GM12878 (cell line): Measurements from ENCODE around the gene CMTM5. TPM values are rescaled to one million over a fixed set of nuclear protein-coding genes. Genes with fewer than 3 reads are reported as not detected.

Experiments
- ATAC-seq: fragments of 200-7000 bp; cut with Tn5 transposase; 3 replicates; pipeline ENCODE4 v1.9.1; 2020; ENCODE audit warnings: mild to moderate bottlenecking, moderate library complexity
- BruUV-seq: library from RNA; stranded (reverse); fragments of 400-500 nt; replicated peaks from 2 replicates; lab custom pipeline; 2021; lab: Mats Ljungman, UMichigan
- CTCF ChIA-PET: fragments of 300-600 bp; sonication (Branson Sonifier 250); formaldehyde crosslinking; extraction: SDS; loops from one replicate; lab custom pipeline; 2021; ENCODE audit warnings: inconsistent platforms; lab: Yijun Ruan, JAX
- POLR2A ChIA-PET: fragments of 350-600 bp; formaldehyde crosslinking; extraction: SDS; loops from one replicate; lab custom pipeline; 2021; ENCODE audit warnings: inconsistent platforms; lab: Charles Lee
- RAD21 ChIA-PET: fragments of 300-600 bp; sonication (Branson Sonifier 250); formaldehyde crosslinking; loops from one replicate; lab custom pipeline; 2023; ENCODE audit warnings: antibody characterized with exemption; ENCODE audit not compliant: unreplicated experiment; lab: Charles Lee
- SMC1A ChIA-PET: fragments of 300-600 bp; sonication (Branson Sonifier 250); formaldehyde crosslinking; loops from one replicate; lab custom pipeline; 2023; ENCODE audit not compliant: unreplicated experiment, uncharacterized antibody; lab: Charles Lee
- DNase-seq: peaks from one replicate; pipeline ENCODE4 v3.0.0-alpha.2; 2011; ENCODE audit warnings: low read depth, low spot score
- FAIRE-seq: peaks from 3 replicates; lab custom pipeline; 2011; peaks lifted over from hg19 to GRCh38; lab: Jason Lieb, UNC
- H2AFZ ChIP-seq: 2 replicates; pipeline ENCODE4 v1.6.0; 2011; ENCODE audit warnings: low read depth, low read length, control low read depth; ENCODE audit not compliant: control insufficient read depth
- H3K27ac ChIP-seq: 2 replicates; pipeline ENCODE4 v1.5.1; 2011; ENCODE audit warnings: control low read depth; ENCODE audit not compliant: control insufficient read depth, insufficient read depth
- H3K27me3 ChIP-seq, 2 experiments: replicated peaks in 1 of 2; 2 replicates each; pipeline versions ENCODE4 v1.6.0 to v1.6.1; 2011; ENCODE audit warnings: low read length in 1 of 2; ENCODE audit not compliant: control insufficient read depth in 2 of 2, insufficient read depth in 2 of 2
- H3K36me3 ChIP-seq, 2 experiments: 2 replicates each; pipeline ENCODE4 v1.5.1; 2011; ENCODE audit warnings: low read length in 1 of 2; ENCODE audit not compliant: control insufficient read depth in 2 of 2, insufficient read depth in 2 of 2
- H3K4me1 ChIP-seq: 2 replicates; pipeline ENCODE4 v1.6.1; 2011; ENCODE audit warnings: mild to moderate bottlenecking, low read length, moderate library complexity, mixed read lengths; ENCODE audit not compliant: control insufficient read depth, insufficient read depth
- H3K4me2 ChIP-seq: 2 replicates; pipeline ENCODE4 v1.6.0; 2011; ENCODE audit warnings: control low read depth; ENCODE audit not compliant: control insufficient read depth, insufficient read depth
- H3K4me3 ChIP-seq: fragments of 200-600 bp; sonication (generic); 2 replicates; pipeline ENCODE4 v1.5.1; 2016
- H3K79me2 ChIP-seq: 2 replicates; pipeline ENCODE4 v1.6.0; 2011; ENCODE audit warnings: low read length; ENCODE audit not compliant: control insufficient read depth, insufficient read depth
- H3K9ac ChIP-seq: 2 replicates; pipeline ENCODE4 v1.8.0; 2011; ENCODE audit warnings: low read length, control low read depth, mixed read lengths; ENCODE audit not compliant: control insufficient read depth, insufficient read depth
- H3K9me3 ChIP-seq: replicated peaks from 3 replicates; pipeline ENCODE4 v1.5.1; 2011; ENCODE audit warnings: mild to moderate bottlenecking, low read length; ENCODE audit not compliant: control insufficient read depth, insufficient read depth
- H4K20me1 ChIP-seq: 2 replicates; pipeline ENCODE4 v1.6.0; 2011; ENCODE audit not compliant: control insufficient read depth, insufficient read depth
- CHD1 ChIP-seq: IDR thresholded peaks from 2 replicates; pipeline ENCODE4 v1.6.1; 2012; ENCODE audit warnings: low read depth, low read length, improper control_type of control experiment
- EP300 ChIP-seq, 2 experiments: fragments of 150-350 bp in 1 of 2; IDR thresholded peaks; 2 replicates each; pipeline ENCODE4 v1.6.1; 2011 to 2012; ENCODE audit warnings: low read depth in 2 of 2, low read length in 2 of 2, borderline replicate concordance in 1 of 2, improper control_type of control experiment in 1 of 2, inconsistent platforms in 1 of 2; ENCODE audit not compliant: control insufficient read depth in 1 of 2
- FOS ChIP-seq: IDR thresholded peaks from 3 replicates; pipeline ENCODE4 v1.6.1; 2011; ENCODE audit warnings: borderline replicate concordance; ENCODE audit not compliant: insufficient read length; ENCODE audit errors: extremely low read depth
- GABPA ChIP-seq: IDR thresholded peaks from 2 replicates; pipeline ENCODE4 v1.6.1; 2014; ENCODE audit warnings: antibody characterized with exemption, low read depth, mild to moderate bottlenecking, inconsistent platforms
- NR2C1 ChIP-seq: fragments of 450-650 bp; IDR thresholded peaks from 2 replicates; pipeline ENCODE4 v1.6.1; 2017; ENCODE audit warnings: antibody characterized with exemption, mild to moderate bottlenecking, moderate library complexity
- NR2F1 ChIP-seq: fragments of 450-650 bp; conservative IDR thresholded peaks from 2 replicates; pipeline ENCODE4 v1.6.1; 2017; ENCODE audit warnings: mild to moderate bottlenecking
- POLR2A ChIP-seq: IDR thresholded peaks from 2 replicates; pipeline ENCODE4 v1.6.1; 2011; ENCODE audit warnings: low read depth, mild to moderate bottlenecking, low read length
- POLR2AphosphoS2 ChIP-seq: IDR thresholded peaks from 2 replicates; pipeline ENCODE4 v1.6.1; 2011; ENCODE audit warnings: low read depth, mild to moderate bottlenecking, low read length, improper control_type of control experiment, moderate library complexity
- RFX5 ChIP-seq: IDR thresholded peaks from 2 replicates; pipeline ENCODE4 v1.6.1; 2011; ENCODE audit warnings: low read depth, low read length, improper control_type of control experiment
- WRNIP1 ChIP-seq: IDR thresholded peaks from 2 replicates; pipeline ENCODE4 v1.6.1; 2011; ENCODE audit warnings: low read depth, low read length, improper control_type of control experiment, borderline replicate concordance
- ZNF217 ChIP-seq: fragments of 450-650 bp; IDR thresholded peaks from 2 replicates; pipeline ENCODE4 v1.6.1; 2017; ENCODE audit warnings: antibody characterized with exemption, mild to moderate bottlenecking
- ZNF384 ChIP-seq: IDR thresholded peaks from 2 replicates; pipeline ENCODE4 v1.6.1; 2012; ENCODE audit warnings: low read depth, mild to moderate bottlenecking, low read length, improper control_type of control experiment, borderline replicate concordance
- WGBS: methylation state at CpG from one replicate; pipeline ENCODE4 v1.1.6; 2016; ENCODE audit warnings: low lambda C conversion rate; ENCODE audit not compliant: insufficient replicate concordance, insufficient coverage; ENCODE audit errors: missing lambda C conversion rate; 5-methylcytosine and 5-hydroxymethylcytosine counted together
- in situ Hi-C: fragments of 300-500 bp; cut with MboI; formaldehyde crosslinking; loops from 9 replicates; pipeline ENCODE4 v1.14.3; 2018; ENCODE audit warnings: mixed read lengths
- intact Hi-C: fragments of 100-400 bp; cut with micrococcal nuclease; formaldehyde crosslinking; loops from one replicate; pipeline ENCODE4 v1.14.2; 2022; ENCODE audit not compliant: unreplicated experiment
- polyA plus RNA-seq, 11 experiments: library from polyadenylated mRNA; depleted of rRNA in 4 of 11; unstranded in 6 of 11; stranded (reverse) in 5 of 11; fragments of >200 nt; fragmentation: Nextera tagmentation in 4 of 11; fragmentation: Illumina TruSeq in 1 of 11; extraction: Ambion mirVana in 4 of 11; extraction: Trizol in 1 of 11; gene quantifications; 1 replicate in 1 of 11; 2 replicates in 10 of 11; pipeline versions ENCODE4 v1.2.1 to v1.2.3, GENCODE V29; 2011 to 2016; ENCODE audit warnings: inconsistent platforms in 2 of 11, missing spikeins in 2 of 11, low read depth in 1 of 11
- total RNA-seq, 4 experiments: library from RNA; depleted of rRNA in 3 of 4; stranded (reverse); fragments of >200 nt in 3 of 4; fragmentation: Illumina TruSeq in 1 of 4; extraction: Trizol in 1 of 4; gene quantifications; 2 replicates each; pipeline versions ENCODE4 v1.2.1 to v1.2.3, GENCODE V29; 2013 to 2021
- TF ChIP-seq, protein P1 (sequence below), 3 experiments: IDR thresholded peaks in 2 of 3; conservative IDR thresholded peaks in 1 of 3; 2 replicates each; pipeline ENCODE4 v1.5.1; 2011; ENCODE audit warnings: low read depth in 3 of 3, low read length in 3 of 3, mild to moderate bottlenecking in 3 of 3, control low read depth in 2 of 3, moderate library complexity in 2 of 3, inconsistent platforms in 1 of 3, mixed read lengths in 1 of 3; ENCODE audit not compliant: control insufficient read depth in 2 of 3, insufficient read depth in 1 of 3; ENCODE audit errors: extremely low read depth in 1 of 3

The CMTM5 gene
- total and polyA plus RNA-seq, 10 of the 15 experiments (the other 5 are each of a cell fraction or from before 2014, with no cell fraction given) = not detected

DNA sequence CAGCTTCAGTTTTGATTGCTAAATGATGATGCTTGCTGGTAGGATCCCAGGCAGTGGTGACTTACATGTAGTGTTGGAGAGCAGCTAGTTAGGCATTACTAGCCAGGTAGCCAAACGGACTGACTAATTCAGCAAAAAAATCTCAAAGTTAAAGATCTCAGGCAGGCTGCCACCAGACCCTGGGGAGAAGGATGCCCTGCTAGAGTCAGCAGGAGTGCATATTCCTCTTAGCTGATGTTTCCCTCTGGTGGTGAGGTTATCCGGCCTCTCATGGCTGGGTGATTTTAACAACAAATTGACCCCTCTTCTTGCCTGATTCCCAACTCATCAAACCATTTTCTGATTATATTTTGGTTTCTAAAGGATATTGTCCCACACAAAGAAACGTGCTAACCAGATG, 14.6 kb upstream of the CMTM5 start:
- ATAC-seq = no peak
- no peak for TF ChIP-seq NR2F1
- TF ChIP-seq, protein P1, sequence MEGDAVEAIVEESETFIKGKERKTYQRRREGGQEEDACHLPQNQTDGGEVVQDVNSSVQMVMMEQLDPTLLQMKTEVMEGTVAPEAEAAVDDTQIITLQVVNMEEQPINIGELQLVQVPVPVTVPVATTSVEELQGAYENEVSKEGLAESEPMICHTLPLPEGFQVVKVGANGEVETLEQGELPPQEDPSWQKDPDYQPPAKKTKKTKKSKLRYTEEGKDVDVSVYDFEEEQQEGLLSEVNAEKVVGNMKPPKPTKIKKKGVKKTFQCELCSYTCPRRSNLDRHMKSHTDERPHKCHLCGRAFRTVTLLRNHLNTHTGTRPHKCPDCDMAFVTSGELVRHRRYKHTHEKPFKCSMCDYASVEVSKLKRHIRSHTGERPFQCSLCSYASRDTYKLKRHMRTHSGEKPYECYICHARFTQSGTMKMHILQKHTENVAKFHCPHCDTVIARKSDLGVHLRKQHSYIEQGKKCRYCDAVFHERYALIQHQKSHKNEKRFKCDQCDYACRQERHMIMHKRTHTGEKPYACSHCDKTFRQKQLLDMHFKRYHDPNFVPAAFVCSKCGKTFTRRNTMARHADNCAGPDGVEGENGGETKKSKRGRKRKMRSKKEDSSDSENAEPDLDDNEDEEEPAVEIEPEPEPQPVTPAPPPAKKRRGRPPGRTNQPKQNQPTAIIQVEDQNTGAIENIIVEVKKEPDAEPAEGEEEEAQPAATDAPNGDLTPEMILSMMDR (IDR thresholded peaks at IDR 0.05 in 2 of 3, conservative IDR thresholded peaks at IDR 0.05 in 1 of 3; ENCODE audit: control insufficient read depth in 2 of 3, extremely low read depth in 1 of 3, insufficient read depth in 1 of 3, low read depth in 3 of 3, low read length in 3 of 3) = peak in 1 of 3 experiments; percentile 9; a peak in 1 of 6 replicates
- H3K9me3 ChIP-seq = no peaks in the 10 kb centered on the region
- ChIA-PET RAD21 (no interaction called here), CTCF (interaction anchor here (1.1 kb wide), 2 partner anchors 9 to 71 kb away, joined by 3 to 4 read pairs; no protein-coding TSS in a partner anchor), SMC1A (no interaction called here), POLR2A (no interaction called here)
- no peaks in the 10 kb centered on the region for H3K4me1 ChIP-seq
- FAIRE-seq = no peak
- no peak overlapping the region for H2AFZ ChIP-seq
- no peak overlapping the region for H3K27ac ChIP-seq
- DNase-seq = no peak
- BruUV-seq = no TSS peak
- H3K79me2 ChIP-seq = no peaks in the 10 kb centered on the region
- H3K36me3 ChIP-seq = no peaks in the 10 kb centered on the region
- intact Hi-C loops = no loop called here
- in situ Hi-C loops = no loop called here
- H4K20me1 ChIP-seq = no peaks in the 10 kb centered on the region
- H3K9ac ChIP-seq = no peak overlapping the region
- no peak overlapping the region for H3K4me2 ChIP-seq
- WGBS = 5% methylated on average over 3 of the region's 3 CpGs
- no peak overlapping the region for H3K4me3 ChIP-seq
- H3K27me3 ChIP-seq = peaks cover 0 to 6% of the 10 kb centered on the region in 2 experiments; a peak in 3 of 4 replicates

DNA sequence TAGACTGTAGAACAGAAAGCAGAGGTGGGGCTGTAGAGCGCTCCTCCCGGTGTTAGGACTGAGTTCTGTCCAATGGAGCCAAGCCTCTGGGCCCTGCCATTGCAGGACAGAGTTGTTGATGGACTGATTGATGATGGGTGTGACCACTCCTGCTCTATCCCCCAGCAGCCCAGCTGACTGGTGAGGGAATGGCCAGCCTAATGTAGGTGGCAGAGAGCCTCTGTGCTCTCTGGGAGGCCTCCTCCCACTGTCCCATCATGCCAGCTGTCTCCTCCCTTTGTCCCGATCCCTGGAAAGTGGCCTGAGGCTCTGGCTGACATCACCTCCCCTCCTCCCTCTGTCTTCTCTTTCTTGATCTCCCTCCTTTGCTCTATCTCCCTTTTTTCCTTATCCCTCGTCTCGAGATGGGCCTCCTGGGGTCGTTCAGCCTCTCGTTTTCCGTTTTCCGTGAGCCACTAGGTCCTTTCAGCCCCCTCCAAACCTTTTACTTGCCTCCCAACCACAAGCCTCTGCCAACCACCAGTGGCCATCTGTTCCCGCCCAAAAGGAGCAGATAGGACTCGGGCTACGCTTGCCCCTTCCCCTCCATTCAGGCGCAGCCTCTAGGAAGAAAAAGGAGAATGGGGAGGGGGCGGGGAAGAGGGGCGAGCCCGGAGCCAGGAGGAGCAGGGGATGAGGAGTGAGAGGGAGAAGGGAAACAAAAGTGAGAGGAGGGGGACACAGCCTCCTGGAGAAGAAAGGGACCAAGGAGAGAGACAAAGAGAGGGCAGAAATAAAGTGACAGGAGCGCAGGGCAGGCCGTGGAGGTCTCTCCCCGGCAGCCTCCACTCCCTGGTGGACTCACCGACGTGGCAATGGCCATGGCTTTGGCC, 12.4 kb upstream of the CMTM5 start:
- Histone ChIP-seq H3K4me2 (no peak overlapping the region), H4K20me1 (no peaks in the 10 kb centered on the region), H2AFZ (no peak overlapping the region), H3K4me3 (no peak overlapping the region), H3K9me3 (no peaks in the 10 kb centered on the region), H3K79me2 (no peaks in the 10 kb centered on the region), H3K27ac (no peak overlapping the region), H3K36me3 (no peaks in the 10 kb centered on the region), H3K4me1 (no peaks in the 10 kb centered on the region), H3K27me3 (peaks cover 0 to 8% of the 10 kb centered on the region in 2 experiments; a peak in 3 of 4 replicates), H3K9ac (no peak overlapping the region)
- POLR2A ChIA-PET = no interaction called here
- CTCF ChIA-PET = no interaction called here
- DNase-seq (no peak), FAIRE-seq (no peak), ATAC-seq (no peak)
- RAD21 ChIA-PET = no interaction called here
- no TSS peak for BruUV-seq
- in situ Hi-C loops = no loop called here
- 18% methylated on average over 19 of the region's 21 CpGs for WGBS
- intact Hi-C loops = no loop called here
- SMC1A ChIA-PET = no interaction called here
- no peak for TF ChIP-seq RFX5
- no peak for TF ChIP-seq GABPA
- TF ChIP-seq EP300 (IDR thresholded peaks at IDR 0.05; ENCODE audit: borderline replicate concordance in 1 of 2, control insufficient read depth in 1 of 2, low read depth in 2 of 2, low read length in 2 of 2) = no peak
- no peak for TF ChIP-seq POLR2A
- no peak for TF ChIP-seq NR2C1
- no peak for TF ChIP-seq ZNF384
- no peak for TF ChIP-seq CHD1
- no peak for TF ChIP-seq POLR2AphosphoS2
- no peak for TF ChIP-seq FOS
- TF ChIP-seq ZNF217 = no peak
- TF ChIP-seq WRNIP1 = no peak
